ENCODE results near the gene PAGR1. TPM values are rescaled to one million over a fixed set of nuclear protein-coding genes. Genes with fewer than 3 reads are reported as not detected.

The PAGR1 gene
- total and polyA plus RNA-seq, 2 donors (not counting 1 experiment from before 2014, with no cell fraction given) = 17.8 to 28.4 TPM

- ATAC-seq (ENCODE audit: low read depth) (no peak), DNase-seq (peak; percentile 40)
- H3K9ac ChIP-seq (ENCODE audit: low read length) = peak overlapping the region; percentile 85
- peaks cover 17% of the 10 kb centered on the region for H3K79me2 ChIP-seq (ENCODE audit: control insufficient read depth, insufficient read depth, low read length)
- H3K27me3 ChIP-seq (replicated peaks in 1 of 4; ENCODE audit: control extremely low read depth in 1 of 4, control insufficient read depth in 3 of 4, insufficient read depth in 4 of 4, low read length in 3 of 4) = no peaks in the 10 kb centered on the region
- TF ChIP-seq EZH2 (IDR thresholded peaks at IDR 0.05; ENCODE audit: borderline replicate concordance, insufficient read depth, low read depth, low read length, poor library complexity, severe bottlenecking) = no peak
- TF ChIP-seq CTCF (IDR thresholded peaks at IDR 0.05) = no peak
- H3K4me2 ChIP-seq (replicated peaks; ENCODE audit: low read depth, low read length, poor library complexity, severe bottlenecking) = peak overlapping the region; percentile 92
- no peak overlapping the region for H2AFZ ChIP-seq (ENCODE audit: insufficient read depth, low read depth, low read length, poor library complexity, severe bottlenecking)
- peaks cover 1 to 22% of the 10 kb centered on the region in 2 experiments for H3K36me3 ChIP-seq (replicated peaks in 1 of 2; ENCODE audit: control extremely low read depth in 1 of 2, control insufficient read depth in 1 of 2, extremely low read depth in 1 of 2, insufficient read depth in 2 of 2, low read length in 1 of 2)
- WGBS (ENCODE audit: insufficient coverage) = 90% methylated on average over 2 of the region's 8 CpGs
- H3K4me3 Mint-ChIP-seq = peak overlapping the region; percentile 98
- H3K4me1 ChIP-seq (ENCODE audit: control insufficient read depth in 2 of 2, insufficient read depth in 2 of 2, low read length in 2 of 2) = peaks cover 28 to 33% of the 10 kb centered on the region in 2 donors
- peak overlapping the region in 1 of 5 experiments; percentile 89 for H3K4me3 ChIP-seq (ENCODE audit: control extremely low read depth in 1 of 5, extremely low read depth in 1 of 5, insufficient read depth in 1 of 5, low read depth in 2 of 5, low read length in 4 of 5)
- no peaks in the 10 kb centered on the region for H3K27me3 Mint-ChIP-seq
- H3K27ac Mint-ChIP-seq = peak overlapping the region; percentile 100
- intact Hi-C loops (cut with micrococcal nuclease) = loop anchor here (2.0 kb wide), 1 partner anchor 123 kb away; the partner anchor contains the start of gene KCTD13
- H4K20me1 ChIP-seq (ENCODE audit: control insufficient read depth, insufficient read depth, low read length, poor library complexity, severe bottlenecking) = peaks cover 15% of the 10 kb centered on the region
- H3K9me3 ChIP-seq (ENCODE audit: control extremely low read depth in 1 of 3, control insufficient read depth in 2 of 3, insufficient read depth in 1 of 3, low read length in 2 of 3) = no peaks in the 10 kb centered on the region
- H3K9me3 Mint-ChIP-seq (ENCODE audit: insufficient read depth) = no peaks in the 10 kb centered on the region
- ChIA-PET POLR2A (interaction anchor here (0.5 to 4.3 kb wide), 10 partner anchors 10 to 123 kb away, joined by 3 to 24 read pairs (median 4); partner anchors contain the start of genes C16orf54, KIF22 and PAGR1), CTCF (interaction anchor here (0.6 to 2.1 kb wide), 16 partner anchors 9 to 158 kb away, joined by 3 to 17 read pairs (median 6); partner anchors contain the start of genes KIF22, MVP, PAGR1 and TMEM219)
- H3K4me1 Mint-ChIP-seq = peaks cover 34% of the 10 kb centered on the region
- peak overlapping the region; percentile 4 to 87 for H3K27ac ChIP-seq (ENCODE audit: low read length in 2 of 2)
These were observed 11.9 kb upstream of the PAGR1 start for GRCh38 chr16:29804020-29804419.
